Measurements from ENCODE around the gene MAP3K1. TPM values are rescaled to one million over a fixed set of nuclear protein-coding genes. Genes with fewer than 3 reads are reported as not detected.

The MAP3K1 gene
- total and polyA plus RNA-seq, 11 donors, result 2.1 to 19.5 (median 6.8) TPM

DNA sequence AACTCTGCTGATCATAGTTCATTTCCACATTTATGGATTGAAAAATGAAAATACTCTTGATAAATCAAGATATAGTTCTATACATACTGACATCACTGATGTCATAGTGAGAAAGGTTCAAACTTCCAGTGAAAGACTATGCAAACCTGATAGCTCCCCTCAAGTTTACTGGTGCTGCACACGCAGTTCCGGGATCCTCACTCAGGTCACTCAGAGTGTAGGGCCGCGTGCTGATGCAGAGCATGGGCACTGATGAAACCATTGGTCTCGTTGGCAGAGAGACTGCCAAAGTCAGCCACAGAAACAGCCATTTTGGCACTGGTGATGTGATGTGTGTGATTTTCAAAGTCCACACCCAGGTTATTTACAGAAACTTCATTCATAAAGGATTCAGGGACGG lies 107.6 kb downstream of the MAP3K1 start:
- H3K27ac ChIP-seq, result no peak overlapping the region
- H3K4me3 ChIP-seq, result no peak overlapping the region
- no peak for DNase-seq
- peaks cover 0 to 6% (median 0%) of the 10 kb centered on the region in 12 donors for H3K4me1 ChIP-seq
- intact Hi-C loops (cut with DNase I), result no loop called here
- H3K36me3 ChIP-seq, result peaks cover 0 to 88% (median 68%) of the 10 kb centered on the region in 9 donors
- H3K27me3 ChIP-seq, result no peaks in the 10 kb centered on the region
- no peak for ATAC-seq
- 95 to 98% (median 97%) methylated on average over 6 of the region's 6 CpGs for WGBS, 4 donors
- no peaks in the 10 kb centered on the region for H3K9me3 ChIP-seq
- TF ChIP-seq, protein P1, sequence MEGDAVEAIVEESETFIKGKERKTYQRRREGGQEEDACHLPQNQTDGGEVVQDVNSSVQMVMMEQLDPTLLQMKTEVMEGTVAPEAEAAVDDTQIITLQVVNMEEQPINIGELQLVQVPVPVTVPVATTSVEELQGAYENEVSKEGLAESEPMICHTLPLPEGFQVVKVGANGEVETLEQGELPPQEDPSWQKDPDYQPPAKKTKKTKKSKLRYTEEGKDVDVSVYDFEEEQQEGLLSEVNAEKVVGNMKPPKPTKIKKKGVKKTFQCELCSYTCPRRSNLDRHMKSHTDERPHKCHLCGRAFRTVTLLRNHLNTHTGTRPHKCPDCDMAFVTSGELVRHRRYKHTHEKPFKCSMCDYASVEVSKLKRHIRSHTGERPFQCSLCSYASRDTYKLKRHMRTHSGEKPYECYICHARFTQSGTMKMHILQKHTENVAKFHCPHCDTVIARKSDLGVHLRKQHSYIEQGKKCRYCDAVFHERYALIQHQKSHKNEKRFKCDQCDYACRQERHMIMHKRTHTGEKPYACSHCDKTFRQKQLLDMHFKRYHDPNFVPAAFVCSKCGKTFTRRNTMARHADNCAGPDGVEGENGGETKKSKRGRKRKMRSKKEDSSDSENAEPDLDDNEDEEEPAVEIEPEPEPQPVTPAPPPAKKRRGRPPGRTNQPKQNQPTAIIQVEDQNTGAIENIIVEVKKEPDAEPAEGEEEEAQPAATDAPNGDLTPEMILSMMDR (IDR thresholded peaks at IDR 0.05), result no peak
- TF ChIP-seq POLR2A (IDR thresholded peaks at IDR 0.05), result no peak

DNA sequence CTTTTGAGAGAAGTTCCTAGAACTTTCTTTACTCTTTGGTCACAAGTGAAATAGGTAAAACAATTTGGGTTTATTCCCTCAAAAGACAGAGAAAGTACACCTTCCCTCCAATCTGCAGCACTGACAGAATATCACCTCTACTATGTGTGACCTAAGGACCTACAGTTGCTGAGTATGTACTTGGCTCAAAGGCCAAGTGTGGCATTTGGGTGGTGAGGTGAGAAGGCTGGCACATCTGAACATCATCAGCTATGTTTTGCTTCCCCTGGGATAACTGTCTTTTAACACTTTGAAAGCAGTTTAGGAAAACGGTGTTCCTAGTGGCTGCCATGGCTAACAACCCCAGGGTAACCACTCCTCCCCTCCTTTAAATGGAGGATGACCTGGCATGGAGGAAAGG lies 119.0 kb downstream of the MAP3K1 start:
- Histone ChIP-seq H3K4me1 (peaks cover 0 to 2% (median 0%) of the 10 kb centered on the region in 12 donors), H3K4me3 (no peak overlapping the region), H3K27ac (peak overlapping the region in 2 of 12 donors; percentile 1 to 27), H3K27me3 (no peaks in the 10 kb centered on the region), H3K9me3 (no peaks in the 10 kb centered on the region), H3K36me3 (peaks cover 0 to 100% (median 99%) of the 10 kb centered on the region in 9 donors)
- DNase-seq, result no peak
- WGBS, 4 donors, result 29 to 79% (median 54%) methylated on average over 1 of the region's 1 CpG
- peak in 2 of 4 donors; percentile 54 to 76 for ATAC-seq
- intact Hi-C loops (cut with DNase I), result loop anchor here in 1 of 10 donors (10.0 kb wide), 1 partner anchor 980 kb away; no protein-coding TSS in a partner anchor
- no peak for TF ChIP-seq POLR2A (IDR thresholded peaks at IDR 0.05)

DNA sequence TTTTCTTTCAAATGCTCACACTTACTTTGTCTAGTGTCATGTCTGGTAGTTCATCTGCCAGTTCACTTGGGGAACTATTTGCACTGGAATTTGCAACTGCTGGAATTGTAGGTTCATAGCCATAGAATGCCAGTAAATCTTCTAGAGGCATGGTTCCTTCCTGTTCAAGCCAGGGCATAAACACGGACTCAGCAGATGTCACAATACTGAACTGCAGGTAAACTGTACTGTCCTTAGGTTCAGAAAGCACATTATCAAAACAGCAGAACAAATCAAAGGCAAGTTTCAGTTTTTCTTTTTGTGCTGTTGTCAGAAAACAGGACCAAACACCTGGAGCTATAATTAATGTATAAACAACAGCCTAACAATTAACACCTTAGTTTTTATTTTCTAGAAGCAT lies 123.5 kb downstream of the MAP3K1 start:
- TF ChIP-seq, protein P1 (IDR thresholded peaks at IDR 0.05), result no peak
- TF ChIP-seq POLR2A (IDR thresholded peaks at IDR 0.05), result no peak
- Histone ChIP-seq H3K9me3 (no peaks in the 10 kb centered on the region), H3K27ac (no peak overlapping the region), H3K27me3 (no peaks in the 10 kb centered on the region), H3K36me3 (peaks cover 0 to 100% (median 99%) of the 10 kb centered on the region in 9 donors), H3K4me1 (peaks cover 0 to 9% (median 0%) of the 10 kb centered on the region in 12 donors), H3K4me3 (no peak overlapping the region)
- WGBS, 4 donors, result 76 to 100% (median 82%) methylated on average over 1 of the region's 1 CpG
- ATAC-seq, result no peak
- intact Hi-C loops (cut with DNase I), result loop anchor here in 1 of 10 donors (10.0 kb wide), 1 partner anchor 984 kb away; no protein-coding TSS in a partner anchor
- no peak for DNase-seq

DNA sequence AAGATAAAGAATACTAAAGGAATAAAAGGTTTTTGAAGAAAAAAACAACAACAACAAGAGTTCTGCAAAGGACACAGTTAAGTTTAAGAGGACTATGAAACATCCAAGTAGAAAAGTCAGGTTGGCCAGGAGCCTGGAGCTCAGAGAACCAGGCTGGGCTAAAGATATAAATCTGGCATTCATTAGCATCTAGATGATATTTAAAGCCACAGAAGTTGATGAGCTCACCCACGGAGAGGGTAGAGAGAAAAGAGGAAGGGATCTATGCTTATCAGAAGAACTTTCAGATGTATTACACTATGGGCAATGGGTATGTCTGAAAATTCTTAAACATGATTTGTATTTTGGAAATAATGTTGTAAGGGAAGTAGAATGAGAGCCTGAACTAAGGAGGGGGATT lies 126.6 kb downstream of the MAP3K1 start:
- Histone ChIP-seq H3K36me3 (peaks cover 0 to 100% (median 98%) of the 10 kb centered on the region in 9 donors), H3K9me3 (no peaks in the 10 kb centered on the region), H3K4me1 (peaks cover 0 to 9% (median 0%) of the 10 kb centered on the region in 12 donors), H3K27me3 (no peaks in the 10 kb centered on the region), H3K27ac (no peak overlapping the region), H3K4me3 (no peak overlapping the region)
- WGBS, 4 donors, result 24 to 32% (median 28%) methylated on average over 1 of the region's 1 CpG
- intact Hi-C loops (cut with DNase I), result no loop called here
- TF ChIP-seq, protein P1 (IDR thresholded peaks at IDR 0.05), result no peak
- TF ChIP-seq POLR2A (IDR thresholded peaks at IDR 0.05), result no peak
- DNase-seq (no peak), ATAC-seq (peak in 1 of 4 donors; percentile 20)

Other genes with a start within 250 kb of the MAP3K1 start
- 10 to 100 TPM in 7 of 9 donors, 1 to 10 TPM in 2; 8.6 to 21.0 (median 14.0) TPM for gene SETD9, start 94.0 kb downstream of the MAP3K1 start, total RNA-seq
- gene SETD9, start 94.0 kb downstream of the MAP3K1 start, polyA plus RNA-seq, result 10 to 100 TPM in 1 of 2 donors, 1 to 10 TPM in 1; 6.5 to 12.1 TPM
- 10 to 100 TPM in 6 of 9 donors, 1 to 10 TPM in 3; 9.3 to 15.5 (median 10.8) TPM for gene MIER3, start 136.6 kb downstream of the MAP3K1 start, total RNA-seq
- 1 to 10 TPM; 3.9 to 5.4 TPM for gene MIER3, start 136.6 kb downstream of the MAP3K1 start, polyA plus RNA-seq

Data from heart left ventricle (tissue), 16 donors.